GM23338 (cell line): ENCODE results near the gene C22orf39. TPM values are rescaled to one million over a fixed set of nuclear protein-coding genes. Genes with fewer than 3 reads are reported as not detected.

Experiments used
- ATAC-seq: fragments of 200-7000 bp; cut with Tn5 transposase; 3 replicates; pipeline ENCODE4 v1.9.1; 2020
- DNase-seq: peaks from one replicate; pipeline ENCODE4 v3.0.0-alpha.2; 2015; ENCODE audit warnings: low spot score
- H2AFZ ChIP-seq: fragments of 200-600 bp; sonication (generic); 2 replicates; pipeline ENCODE4 v1.8.0; 2016; ENCODE audit warnings: antibody characterized with exemption, mild to moderate bottlenecking, moderate library complexity
- H3F3A ChIP-seq: fragments of 200-600 bp; sonication (generic); replicated peaks from 2 replicates; pipeline ENCODE4 v1.8.0; 2017; ENCODE audit warnings: antibody characterized with exemption, mixed run types, low read depth
- H3K27ac ChIP-seq: fragments of 200-600 bp; sonication (generic); 2 replicates; pipeline ENCODE4 v1.6.1; 2016; ENCODE audit warnings: low read depth
- H3K27me3 ChIP-seq: fragments of 200-600 bp; sonication (generic); 2 replicates; pipeline ENCODE4 v1.8.0; 2016; ENCODE audit warnings: mild to moderate bottlenecking, mixed run types, moderate library complexity; ENCODE audit not compliant: insufficient read depth
- H3K36me3 ChIP-seq: fragments of 200-600 bp; sonication (generic); 2 replicates; pipeline ENCODE4 v1.8.0; 2016; ENCODE audit warnings: mild to moderate bottlenecking; ENCODE audit not compliant: insufficient read depth
- H3K4me1 ChIP-seq: fragments of 200-600 bp; sonication (generic); 2 replicates; pipeline ENCODE4 v1.8.0; 2016; ENCODE audit warnings: mild to moderate bottlenecking, moderate library complexity; ENCODE audit not compliant: insufficient read depth
- H3K4me2 ChIP-seq: fragments of 200-600 bp; sonication (generic); 2 replicates; pipeline ENCODE4 v1.7.1; 2017; ENCODE audit warnings: mixed run types
- H3K4me3 ChIP-seq: fragments of 200-600 bp; sonication (generic); 2 replicates; pipeline ENCODE4 v1.6.1; 2016; ENCODE audit warnings: mixed run types
- H3K79me2 ChIP-seq: fragments of 200-600 bp; sonication (generic); replicated peaks from 2 replicates; pipeline ENCODE4 v1.8.0; 2017; ENCODE audit warnings: mild to moderate bottlenecking; ENCODE audit not compliant: insufficient read depth
- H3K9me2 ChIP-seq: fragments of 200-600 bp; sonication (generic); 2 replicates; pipeline ENCODE4 v1.8.0; 2017; ENCODE audit not compliant: insufficient read depth
- H4K20me1 ChIP-seq: fragments of 200-600 bp; sonication (generic); replicated peaks from 2 replicates; pipeline ENCODE4 v1.8.0; 2017; ENCODE audit warnings: mild to moderate bottlenecking; ENCODE audit not compliant: insufficient read depth
- H3K27ac Mint-ChIP-seq: 2 replicates; pipeline ENCODE4 v1.8.0; 2020; ENCODE audit warnings: inconsistent platforms, mild to moderate bottlenecking, moderate library complexity, mixed read lengths
- H3K27me3 Mint-ChIP-seq: 3 replicates; pipeline ENCODE4 v1.8.0; 2022; ENCODE audit warnings: low read depth, mild to moderate bottlenecking, moderate library complexity, mixed read lengths, inconsistent platforms; ENCODE audit not compliant: insufficient read depth, poor library complexity
- H3K36me3 Mint-ChIP-seq: 3 replicates; pipeline ENCODE4 v1.8.0; 2021; ENCODE audit warnings: low read depth, mild to moderate bottlenecking, inconsistent platforms, moderate library complexity, mixed read lengths
- H3K4me1 Mint-ChIP-seq: 3 replicates; pipeline ENCODE4 v1.8.0; 2020; ENCODE audit warnings: mild to moderate bottlenecking, inconsistent platforms, mixed read lengths
- H3K4me3 Mint-ChIP-seq: 3 replicates; pipeline ENCODE4 v1.8.0; 2021; ENCODE audit warnings: moderate library complexity, mild to moderate bottlenecking, inconsistent platforms, mixed read lengths
- H3K9me3 Mint-ChIP-seq: 3 replicates; pipeline ENCODE4 v1.8.0; 2020; ENCODE audit warnings: moderate library complexity, mild to moderate bottlenecking, inconsistent platforms, mixed read lengths
- CREB1 ChIP-seq: fragments of 250-450 bp; sonication (Bioruptor Pico); IDR thresholded peaks from 2 replicates; pipeline ENCODE4 v1.5.0; 2020; ENCODE audit warnings: low read depth, mild to moderate bottlenecking, moderate library complexity
- ETS1 ChIP-seq: IDR thresholded peaks from 2 replicates; pipeline ENCODE4 v1.6.1; 2016; ENCODE audit warnings: antibody characterized with exemption
- EZH2 ChIP-seq: fragments of 200-600 bp; sonication (generic); IDR thresholded peaks from one replicate; pipeline ENCODE4 v1.8.0; 2017; ENCODE audit warnings: antibody characterized with exemption, mild to moderate bottlenecking, low read depth; ENCODE audit not compliant: unreplicated experiment
- EZH2phosphoT487 ChIP-seq: fragments of 200-600 bp; sonication (generic); IDR thresholded peaks from one replicate; pipeline ENCODE4 v1.8.1; 2018; ENCODE audit warnings: antibody characterized with exemption; ENCODE audit not compliant: unreplicated experiment
- JUNB ChIP-seq: IDR thresholded peaks from one replicate; pipeline ENCODE4 v1.6.1; 2016; ENCODE audit warnings: antibody characterized with exemption; ENCODE audit not compliant: unreplicated experiment
- NANOG ChIP-seq: IDR thresholded peaks from 2 replicates; pipeline ENCODE4 v1.6.1; 2016; ENCODE audit warnings: antibody characterized with exemption, borderline replicate concordance
- POLR2AphosphoS5 ChIP-seq: IDR thresholded peaks from 2 replicates; pipeline ENCODE4 v1.6.1; 2016; ENCODE audit warnings: antibody characterized with exemption, low read depth
- REST ChIP-seq: IDR thresholded peaks from one replicate; pipeline ENCODE4 v1.6.1; 2018; ENCODE audit warnings: antibody characterized with exemption; ENCODE audit not compliant: unreplicated experiment
- STAT1 ChIP-seq: IDR thresholded peaks from one replicate; pipeline ENCODE4 v1.6.1; 2016; ENCODE audit warnings: antibody characterized with exemption; ENCODE audit not compliant: unreplicated experiment
- ZNF114 ChIP-seq: fragments of 250-450 bp; sonication (Bioruptor Pico); IDR thresholded peaks from 2 replicates; pipeline ENCODE4 v1.5.0; 2020; ENCODE audit warnings: mild to moderate bottlenecking, moderate library complexity
- ZNF331 ChIP-seq: fragments of 250-450 bp; sonication (Bioruptor Pico); IDR thresholded peaks from 2 replicates; pipeline ENCODE4 v1.5.0; 2020; ENCODE audit warnings: low read depth, mild to moderate bottlenecking, moderate library complexity
- polyA plus RNA-seq: library from polyadenylated mRNA; unstranded; fragments of >200 nt; fragmentation: Nextera tagmentation; extraction: Ambion mirVana; gene quantifications from 2 replicates; pipeline ENCODE4 v1.2.1, GENCODE V29; 2016
- total RNA-seq: library from RNA; depleted of rRNA; stranded (reverse); fragments of >200 nt; shearing (Covaris generic); gene quantifications from 2 replicates; pipeline ENCODE4 v1.2.3, GENCODE V29; 2014

C22orf39 gene
- total and polyA plus RNA-seq, 2 experiments from 2014 or later = 37.4 to 40.2 TPM

GRCh38 chr22:19456541-19456940 lies 9.0 kb upstream of the C22orf39 start (continued):
- no peak for TF ChIP-seq REST
- no peak for TF ChIP-seq POLR2AphosphoS5
- no peak for TF ChIP-seq ZNF114
- no peak for TF ChIP-seq ZNF331 (CRISPR knock-in tag)
- no peak for TF ChIP-seq EZH2
- TF ChIP-seq ETS1 = no peak

- H3K79me2 ChIP-seq = no peaks in the 10 kb centered on the region; the same call in 1 of the 2 replicates
- no peaks in the 10 kb centered on the region for H3K4me1 ChIP-seq
- peaks cover 38% of the 10 kb centered on the region for H3K36me3 ChIP-seq
- 0 out of 2 replicates have a peak, but pooled peaks cover 3% of the 10 kb centered on the region for H3F3A ChIP-seq
- ATAC-seq (no peak), DNase-seq (no peak)
- H3K4me3 ChIP-seq = no peak overlapping the region
- no peak overlapping the region for H3K4me2 ChIP-seq
- peaks cover 7% of the 10 kb centered on the region for H3K4me1 Mint-ChIP-seq
- no peak for TF ChIP-seq POLR2AphosphoS5
- TF ChIP-seq CREB1 = no peak
- no peak for TF ChIP-seq EZH2phosphoT487
- H3K27ac Mint-ChIP-seq = no peak overlapping the region
- H3K27me3 ChIP-seq = no peaks in the 10 kb centered on the region
- peaks cover 10% of the 10 kb centered on the region for H4K20me1 ChIP-seq
- no peak overlapping the region for H3K4me3 Mint-ChIP-seq
- H3K9me3 Mint-ChIP-seq = no peaks in the 10 kb centered on the region
- peaks cover 76% of the 10 kb centered on the region for H3K36me3 Mint-ChIP-seq
- no peaks in the 10 kb centered on the region for H3K9me2 ChIP-seq
- no peak overlapping the region for H3K27ac ChIP-seq
- no peak overlapping the region for H2AFZ ChIP-seq
- H3K27me3 Mint-ChIP-seq = peaks cover 2% of the 10 kb centered on the region
Observed at GRCh38 chr22:19455585-19456370, 8.3 kb upstream of the C22orf39 start.

GRCh38 chr22:19455033-19455432 lies 7.5 kb upstream of the C22orf39 start:
- H3K27me3 ChIP-seq = no peaks in the 10 kb centered on the region
- no peak for ATAC-seq
- H3K79me2 ChIP-seq = no peaks in the 10 kb centered on the region; the same call in 1 of the 2 replicates
- no peak overlapping the region for H3K4me3 ChIP-seq
- H3K27ac ChIP-seq = no peak overlapping the region
- H3K4me1 ChIP-seq = no peaks in the 10 kb centered on the region
- Mint-ChIP-seq H3K4me3 (no peak overlapping the region), H3K27me3 (peaks cover 2% of the 10 kb centered on the region), H3K9me3 (no peaks in the 10 kb centered on the region), H3K4me1 (peaks cover 7% of the 10 kb centered on the region), H3K27ac (no peak overlapping the region), H3K36me3 (peaks cover 79% of the 10 kb centered on the region)
- 0 out of 2 replicates have a peak, but pooled peaks cover 9% of the 10 kb centered on the region for H3F3A ChIP-seq
- H2AFZ ChIP-seq = no peak overlapping the region
- peaks cover 38% of the 10 kb centered on the region for H3K36me3 ChIP-seq
- no peak for DNase-seq
- H3K9me2 ChIP-seq = no peaks in the 10 kb centered on the region
- H4K20me1 ChIP-seq = peaks cover 10% of the 10 kb centered on the region
- no peak overlapping the region for H3K4me2 ChIP-seq
- no peak for TF ChIP-seq CREB1
- no peak for TF ChIP-seq ZNF114
- TF ChIP-seq REST = no peak
- TF ChIP-seq EZH2phosphoT487 = no peak
- no peak for TF ChIP-seq ETS1
- TF ChIP-seq STAT1 = no peak
- TF ChIP-seq JUNB = no peak
- no peak for TF ChIP-seq NANOG
- TF ChIP-seq EZH2 = no peak
- TF ChIP-seq ZNF331 (CRISPR knock-in tag) = no peak
